Measurements from ENCODE around the gene GDA.

GDA gene

DNA sequence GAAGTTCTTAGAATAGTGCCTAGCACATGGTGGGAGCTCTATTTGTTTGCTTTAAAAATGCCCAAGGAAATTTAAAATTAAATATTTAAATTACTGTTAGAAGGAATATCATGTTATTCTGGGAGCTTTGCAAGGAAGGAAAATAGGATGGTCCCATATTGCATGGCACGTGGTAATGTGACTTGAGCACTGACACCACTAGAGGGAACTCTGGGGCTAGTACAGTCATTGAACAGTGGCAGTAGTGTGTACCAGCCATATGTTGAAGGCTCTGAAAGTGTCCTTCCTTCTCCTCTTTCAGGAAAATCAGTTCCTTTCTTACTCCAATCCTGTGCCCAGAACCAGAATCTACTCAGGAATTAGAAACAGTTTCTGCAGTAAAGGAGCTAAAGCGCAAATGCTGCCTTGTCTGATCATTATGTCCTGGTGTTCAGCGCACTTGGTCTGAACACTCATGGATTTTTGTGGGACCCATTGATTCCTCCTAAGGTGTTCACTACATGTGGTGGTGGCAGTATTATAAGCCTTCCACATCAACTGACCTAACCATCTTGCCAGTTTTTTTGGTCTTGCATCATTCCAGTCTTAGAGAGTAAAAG is 54.1 kb downstream of the GDA start:
- TF ChIP-seq, protein P1, sequence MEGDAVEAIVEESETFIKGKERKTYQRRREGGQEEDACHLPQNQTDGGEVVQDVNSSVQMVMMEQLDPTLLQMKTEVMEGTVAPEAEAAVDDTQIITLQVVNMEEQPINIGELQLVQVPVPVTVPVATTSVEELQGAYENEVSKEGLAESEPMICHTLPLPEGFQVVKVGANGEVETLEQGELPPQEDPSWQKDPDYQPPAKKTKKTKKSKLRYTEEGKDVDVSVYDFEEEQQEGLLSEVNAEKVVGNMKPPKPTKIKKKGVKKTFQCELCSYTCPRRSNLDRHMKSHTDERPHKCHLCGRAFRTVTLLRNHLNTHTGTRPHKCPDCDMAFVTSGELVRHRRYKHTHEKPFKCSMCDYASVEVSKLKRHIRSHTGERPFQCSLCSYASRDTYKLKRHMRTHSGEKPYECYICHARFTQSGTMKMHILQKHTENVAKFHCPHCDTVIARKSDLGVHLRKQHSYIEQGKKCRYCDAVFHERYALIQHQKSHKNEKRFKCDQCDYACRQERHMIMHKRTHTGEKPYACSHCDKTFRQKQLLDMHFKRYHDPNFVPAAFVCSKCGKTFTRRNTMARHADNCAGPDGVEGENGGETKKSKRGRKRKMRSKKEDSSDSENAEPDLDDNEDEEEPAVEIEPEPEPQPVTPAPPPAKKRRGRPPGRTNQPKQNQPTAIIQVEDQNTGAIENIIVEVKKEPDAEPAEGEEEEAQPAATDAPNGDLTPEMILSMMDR (IDR thresholded peaks at IDR 0.05; ENCODE audit: borderline replicate concordance, insufficient read depth, low read depth, low read length): peak; percentile 57; the same call in 1 of the 2 replicates

DNA sequence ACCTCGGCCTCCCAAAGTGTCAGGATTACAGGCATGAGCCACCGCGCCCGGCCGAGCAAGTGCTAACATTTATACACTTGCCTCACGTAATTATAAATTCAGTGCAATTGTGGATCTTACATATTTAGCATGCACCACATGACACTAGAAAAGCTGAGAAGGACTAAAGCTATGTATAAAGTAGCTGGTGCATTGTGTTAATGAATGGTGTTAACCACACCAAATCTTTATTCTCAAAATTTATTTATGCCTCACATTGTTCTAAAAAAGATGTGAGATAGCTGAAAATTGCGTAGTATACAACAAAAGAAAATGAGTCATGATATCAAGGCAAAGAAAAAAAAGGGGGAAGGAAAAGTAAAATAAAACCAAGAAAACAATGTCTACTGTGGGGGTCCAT is 54.8 kb downstream of the GDA start:
- H3K4me3 ChIP-seq (ENCODE audit: low read depth, low read length): no peak overlapping the region
- TF ChIP-seq, protein P1 (IDR thresholded peaks at IDR 0.05; ENCODE audit: borderline replicate concordance, insufficient read depth, low read depth, low read length): no peak

More for the DNA sequence above, 54.1 kb downstream of the GDA start:
- no peak overlapping the region for H3K4me3 ChIP-seq (ENCODE audit: low read depth, low read length)

DNA sequence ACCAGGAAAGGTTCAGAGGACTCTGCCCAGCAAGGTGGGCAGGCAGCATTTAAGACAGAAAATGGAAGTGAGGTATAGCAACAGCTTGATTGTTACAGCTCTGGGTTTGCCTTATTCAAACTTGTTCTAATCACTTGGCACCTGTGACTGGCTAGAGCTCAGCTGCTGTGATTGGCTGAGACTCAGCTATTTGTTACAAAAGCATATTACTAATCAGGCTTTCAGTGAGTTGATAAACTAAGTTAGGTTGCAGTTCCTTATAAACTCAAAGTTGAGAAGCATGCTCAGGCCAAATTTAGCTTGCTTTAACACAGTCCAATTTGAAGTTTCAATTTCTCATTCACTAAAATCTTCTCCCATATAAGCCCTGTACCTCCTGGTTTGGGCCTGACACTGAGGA is 56.3 kb downstream of the GDA start:
- H3K4me3 ChIP-seq (ENCODE audit: low read depth, low read length): no peak overlapping the region
- TF ChIP-seq, protein P1 (IDR thresholded peaks at IDR 0.05; ENCODE audit: borderline replicate concordance, insufficient read depth, low read depth, low read length): no peak

DNA sequence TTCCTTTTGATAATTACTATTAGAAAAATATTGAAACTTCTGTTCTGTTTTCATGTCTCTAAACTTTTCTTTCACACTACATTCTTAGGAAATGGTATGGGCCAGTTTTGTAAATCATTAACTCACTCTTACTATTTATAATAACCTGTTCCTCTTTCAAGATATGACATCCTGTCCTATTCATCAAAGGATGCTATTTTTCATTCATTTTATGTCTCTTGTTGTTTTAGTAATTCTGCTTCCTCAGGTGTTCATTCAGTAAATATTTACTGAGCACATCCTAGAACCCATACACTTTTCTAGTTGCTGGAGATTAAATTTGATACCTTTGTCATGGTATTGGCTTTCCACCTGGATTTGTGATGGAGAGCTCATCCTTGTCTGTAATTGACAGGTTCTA is 58.0 kb downstream of the GDA start:
- TF ChIP-seq, protein P1 (IDR thresholded peaks at IDR 0.05; ENCODE audit: borderline replicate concordance, insufficient read depth, low read depth, low read length): no peak
- H3K4me3 ChIP-seq (ENCODE audit: low read depth, low read length): no peak overlapping the region

DNA sequence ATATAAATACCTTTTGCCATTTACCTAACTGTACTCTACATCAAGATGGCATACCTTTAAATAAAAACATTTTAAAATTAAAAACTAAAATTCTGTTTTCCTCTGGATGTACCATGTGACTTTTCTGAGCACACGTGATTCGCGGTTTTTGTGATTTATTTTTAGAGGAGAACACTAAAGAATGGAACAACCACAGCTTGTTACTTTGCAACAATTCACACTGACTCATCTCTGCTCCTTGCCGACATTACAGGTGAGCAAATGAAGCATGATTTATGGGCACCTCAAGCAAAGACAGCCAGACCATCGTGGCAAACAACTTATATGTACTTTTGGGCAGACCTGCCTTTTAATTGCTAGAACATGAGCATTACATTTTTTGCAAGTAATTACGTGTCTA is 61.3 kb downstream of the GDA start:
- no peak overlapping the region for H3K4me3 ChIP-seq (ENCODE audit: low read depth, low read length)
- TF ChIP-seq, protein P1 (IDR thresholded peaks at IDR 0.05; ENCODE audit: borderline replicate concordance, insufficient read depth, low read depth, low read length): no peak

DNA sequence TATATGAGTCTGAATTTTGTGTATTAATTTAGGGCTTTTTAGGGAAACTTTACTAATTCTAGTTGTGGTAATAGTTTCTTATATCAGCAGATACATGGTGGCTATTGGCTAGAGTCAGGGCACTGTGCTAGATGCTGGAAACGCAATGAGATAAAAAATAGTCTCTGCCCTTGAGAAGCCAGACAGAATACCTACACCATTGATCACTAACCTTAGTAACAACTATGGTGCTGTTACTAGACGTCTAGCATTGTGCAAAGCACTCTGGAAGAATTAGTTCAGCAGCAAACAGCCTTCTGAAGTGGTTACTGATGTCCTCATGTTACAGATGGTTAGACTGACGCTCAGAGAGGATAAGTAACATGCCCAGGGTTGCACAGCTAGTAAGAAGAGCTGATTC is 61.8 kb downstream of the GDA start:
- TF ChIP-seq, protein P1 (IDR thresholded peaks at IDR 0.05; ENCODE audit: borderline replicate concordance, insufficient read depth, low read depth, low read length): no peak
- no peak overlapping the region for H3K4me3 ChIP-seq (ENCODE audit: low read depth, low read length)

DNA sequence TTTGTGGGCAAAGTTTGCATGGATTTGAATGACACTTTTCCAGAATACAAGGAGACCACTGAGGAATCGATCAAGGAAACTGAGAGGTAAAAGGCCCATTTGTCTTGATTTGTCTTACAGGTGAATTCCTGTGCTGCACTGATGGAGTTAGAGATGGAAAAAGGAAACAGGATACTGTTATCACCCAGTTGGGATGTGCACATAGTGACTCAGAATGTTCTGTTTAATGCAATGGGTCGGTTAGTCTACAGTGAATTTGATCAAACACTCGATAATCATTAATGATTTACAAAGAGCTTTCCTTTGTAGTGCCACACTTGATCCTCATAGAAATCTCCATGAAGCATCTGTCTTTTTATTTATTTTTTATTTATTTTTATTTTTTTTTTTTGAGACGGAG is 64.7 kb downstream of the GDA start:
- H3K4me3 ChIP-seq (ENCODE audit: low read depth, low read length): no peak overlapping the region
- TF ChIP-seq, protein P1 (IDR thresholded peaks at IDR 0.05; ENCODE audit: borderline replicate concordance, insufficient read depth, low read depth, low read length): no peak
